HG03432 (cell line): Measurements from ENCODE around the gene SORCS2.

Source experiments
- ATAC-seq: cut with Tn5 transposase; IDR thresholded peaks from one replicate; pipeline ENCODE4 v1.9.1; 2021; ENCODE audit warnings: mild to moderate bottlenecking, moderate library complexity; ENCODE audit not compliant: unreplicated experiment

The SORCS2 gene

DNA sequence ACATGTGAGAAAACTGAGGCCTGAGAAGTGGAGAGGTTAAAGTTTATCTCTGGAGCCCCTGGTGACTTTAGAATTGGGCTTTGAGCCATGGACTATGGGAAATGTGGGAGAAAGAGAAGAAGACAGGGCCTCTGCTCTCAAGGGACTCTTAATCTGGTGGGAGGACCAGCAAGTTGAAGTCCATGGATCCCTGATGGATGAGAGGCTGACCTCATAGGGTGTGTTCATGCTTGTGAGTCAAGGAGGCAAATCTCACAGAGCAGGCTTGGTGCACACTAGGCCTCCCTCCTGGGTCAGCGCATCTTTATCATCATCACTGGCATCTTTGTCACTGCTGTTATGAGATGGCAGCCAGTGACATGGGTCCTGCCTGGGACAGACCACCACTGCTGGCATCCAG, 535.4 kb downstream of the SORCS2 start:
- ATAC-seq: no peak

DNA sequence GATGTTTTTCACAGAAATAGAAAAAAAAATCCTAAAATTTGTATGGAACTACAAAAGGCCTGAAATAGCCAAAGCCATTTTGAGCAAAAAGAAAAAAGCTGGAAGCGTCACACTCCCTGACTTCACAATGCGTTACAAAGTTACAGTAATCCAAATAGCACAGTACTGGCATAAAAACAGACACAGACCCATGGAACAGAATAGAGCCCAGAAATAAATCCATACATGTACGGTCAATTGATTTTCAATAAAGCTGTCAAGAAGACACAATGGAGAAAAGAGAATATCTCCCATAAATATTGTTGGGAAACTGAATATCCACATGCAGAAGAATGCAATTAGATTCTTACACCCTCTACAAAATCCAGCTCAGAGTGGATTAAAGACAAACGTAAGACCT, 539.1 kb downstream of the SORCS2 start:
- ATAC-seq: no peak

DNA sequence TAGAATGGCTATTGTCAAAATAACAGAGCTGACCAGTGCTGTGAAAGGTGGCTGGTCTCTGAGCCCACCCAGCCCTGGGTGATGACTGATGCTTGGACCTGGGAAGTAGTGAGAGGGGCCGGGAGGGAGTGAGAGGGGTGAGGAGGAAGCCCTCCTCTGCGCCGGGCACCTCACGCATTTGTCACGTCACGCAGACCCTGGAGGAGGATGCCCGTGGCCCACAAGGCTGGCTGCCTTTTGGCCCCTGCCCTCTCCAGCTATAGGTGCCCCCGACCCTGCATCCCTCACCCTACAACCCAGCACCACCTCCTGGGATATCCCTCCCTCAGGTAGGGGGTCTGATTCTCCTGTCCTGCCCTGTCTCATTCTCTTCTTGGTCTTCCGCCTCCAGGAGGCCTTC, 539.9 kb downstream of the SORCS2 start:
- ATAC-seq: no peak

DNA sequence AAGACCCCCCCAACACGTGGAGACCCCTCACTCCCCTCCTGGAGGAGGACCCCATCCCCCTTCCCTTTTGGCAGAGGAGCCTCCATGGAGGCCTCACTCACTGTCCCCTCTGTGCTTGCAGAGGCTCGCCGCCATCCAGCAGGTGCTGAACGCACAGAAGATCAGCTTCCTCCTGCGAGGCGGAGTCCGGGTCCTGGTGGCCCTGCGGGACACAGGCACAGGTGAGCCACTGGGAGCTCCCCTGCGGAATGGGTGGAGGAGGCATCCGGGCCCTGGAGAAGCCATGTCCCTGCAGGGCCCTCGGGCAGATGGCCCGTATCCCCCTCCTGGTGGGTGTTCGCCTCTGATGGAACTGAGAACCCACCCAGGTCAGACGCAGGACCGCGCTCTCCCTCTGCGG, 540.9 kb downstream of the SORCS2 start:
- ATAC-seq: no peak

DNA sequence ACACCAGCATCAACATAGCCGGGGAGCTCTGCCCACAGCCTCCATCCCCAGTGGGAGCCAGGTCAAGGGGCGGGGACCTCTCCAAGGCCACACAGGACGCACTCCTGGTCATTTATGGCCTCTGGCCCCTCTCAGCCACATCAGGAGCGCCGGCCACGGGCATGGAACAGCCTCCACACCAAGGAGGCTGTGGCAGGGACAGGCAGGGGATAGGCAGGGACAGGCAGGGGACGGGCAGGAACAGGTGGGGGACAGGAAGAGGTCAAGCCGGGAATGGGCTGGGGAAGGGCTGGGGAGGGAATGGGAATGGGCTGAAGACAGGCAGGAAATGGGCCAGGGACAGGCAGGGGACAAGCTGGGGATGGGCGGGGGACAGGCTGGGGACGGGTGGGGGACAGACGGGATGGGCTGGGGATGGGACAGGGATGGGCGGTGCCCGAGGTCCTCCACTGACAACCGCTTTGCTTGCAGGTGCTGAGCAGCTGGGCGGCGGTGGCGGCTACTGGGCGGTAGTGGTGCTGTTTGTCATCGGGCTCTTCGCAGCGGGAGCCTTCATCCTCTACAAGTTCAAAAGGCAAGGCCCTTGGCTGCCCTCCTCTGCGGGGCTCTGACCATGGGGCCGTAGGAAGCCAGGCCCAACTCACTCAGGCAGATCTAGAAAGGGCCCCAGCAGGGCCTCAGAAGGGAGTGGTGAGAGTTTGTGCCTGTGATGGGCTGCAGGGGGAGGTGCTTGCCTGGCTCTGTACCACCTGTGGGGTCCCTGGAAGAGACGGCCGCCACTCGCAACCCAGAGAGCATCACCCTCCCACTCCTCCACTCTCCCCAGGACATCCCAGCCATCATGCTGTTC, 541.7 kb downstream of the SORCS2 start:
- ATAC-seq: no peak

DNA sequence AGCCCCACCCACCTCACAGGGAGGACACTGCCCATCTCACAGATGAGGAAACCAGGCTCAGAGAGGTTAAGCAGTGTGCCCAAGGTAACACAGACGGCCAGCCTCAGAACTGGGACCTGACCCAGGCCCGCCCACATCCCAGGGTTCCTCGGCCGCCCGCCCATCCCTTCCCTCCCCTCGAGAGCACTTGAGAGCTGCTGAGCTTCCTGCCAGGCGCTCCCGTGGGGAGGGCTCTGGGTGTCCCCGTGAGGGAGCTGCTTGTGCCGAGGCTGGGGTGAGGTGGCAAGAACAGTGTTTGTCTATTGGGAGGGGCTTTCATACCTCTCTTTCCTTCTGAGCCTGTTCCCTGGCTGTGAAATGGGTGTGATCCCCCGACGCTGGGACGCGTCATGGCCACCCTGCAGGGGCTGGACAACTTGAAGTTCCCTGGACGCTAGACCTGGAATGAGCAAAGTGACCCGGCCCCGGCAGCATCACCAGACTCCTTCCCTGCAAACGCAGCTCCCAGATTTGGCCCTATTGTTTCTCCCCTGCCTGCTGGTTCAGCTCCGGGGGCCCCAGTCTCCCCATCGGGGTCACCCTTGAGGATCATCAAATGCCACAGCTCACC, 542.4 kb downstream of the SORCS2 start:
- no peak for ATAC-seq

DNA sequence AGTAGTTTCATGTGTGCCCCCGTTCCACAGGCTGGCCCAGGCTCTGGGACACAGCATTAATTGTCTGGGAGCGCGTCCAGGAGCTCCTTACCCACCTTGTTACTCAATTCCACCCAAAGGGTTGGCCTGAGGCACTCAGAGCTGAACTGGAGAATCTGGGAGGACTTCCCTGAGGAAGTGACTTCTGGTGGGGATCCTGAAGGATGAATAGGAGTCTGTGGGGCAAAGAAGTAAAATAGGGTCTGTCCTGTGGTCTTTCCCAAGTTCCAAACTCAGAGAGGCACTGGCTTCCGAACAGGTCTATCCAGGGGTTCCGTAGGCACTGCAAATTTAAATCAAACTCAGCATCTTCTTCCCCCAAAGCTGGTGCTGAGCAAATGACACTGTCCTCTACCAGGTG, 543.1 kb downstream of the SORCS2 start:
- no peak for ATAC-seq

DNA sequence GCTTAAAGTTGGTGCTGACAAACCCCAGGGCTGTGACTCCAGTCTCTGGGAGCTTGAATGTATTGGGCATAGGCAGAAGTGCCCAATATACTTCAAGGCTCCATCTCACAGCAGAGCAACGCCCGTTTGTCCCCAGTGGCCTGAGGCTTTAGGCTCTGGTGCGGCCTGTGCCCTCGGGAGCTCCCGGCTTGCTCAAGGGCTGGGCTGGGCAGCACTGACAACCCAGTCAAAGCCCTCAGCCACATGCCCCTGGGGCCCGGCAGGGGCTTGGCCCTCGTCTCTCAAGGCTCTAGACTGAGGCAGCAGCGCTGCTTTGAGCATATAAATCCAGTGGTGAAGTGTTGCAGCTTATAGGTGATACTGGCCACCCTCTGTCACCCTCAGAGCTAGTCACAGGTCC, 543.6 kb downstream of the SORCS2 start:
- ATAC-seq: no peak

DNA sequence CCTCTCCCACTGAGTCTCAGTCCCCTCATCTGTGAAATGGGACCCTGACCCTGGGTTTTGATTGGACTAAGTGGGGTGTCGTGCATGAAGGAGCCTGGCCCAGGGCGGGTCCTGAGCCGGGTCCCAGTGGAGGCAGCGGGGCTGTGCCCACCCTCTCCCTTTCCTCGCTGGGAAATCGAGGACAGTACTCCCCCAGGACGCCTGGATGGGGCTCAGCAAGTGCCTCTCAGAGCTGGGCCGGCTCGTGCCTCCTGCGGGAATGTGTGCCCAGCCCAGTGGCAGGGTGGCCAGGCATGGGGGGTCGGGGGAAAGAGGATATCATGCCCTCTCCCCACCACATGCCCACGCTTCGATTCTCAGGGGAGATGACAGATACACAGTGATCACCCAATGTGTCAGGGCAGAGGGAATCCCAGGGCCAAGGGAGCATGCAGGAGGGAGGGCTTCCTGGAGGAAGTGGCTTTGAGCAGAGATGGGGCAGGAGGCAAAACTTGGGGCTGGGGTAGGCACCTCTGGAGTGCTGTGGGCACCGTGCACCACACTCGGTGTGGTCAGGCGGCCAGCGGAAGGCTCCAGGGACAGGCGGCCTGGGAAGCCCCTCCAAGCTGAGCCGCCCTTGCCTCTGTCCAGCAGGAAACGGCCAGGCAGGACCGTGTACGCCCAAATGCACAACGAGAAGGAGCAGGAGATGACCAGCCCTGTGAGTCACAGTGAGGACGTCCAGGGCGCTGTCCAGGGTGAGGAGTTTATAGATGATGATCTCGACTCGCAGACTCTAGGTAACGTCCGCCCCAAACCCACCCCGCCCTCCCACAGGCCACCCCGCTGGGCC, 544.3 kb downstream of the SORCS2 start:
- ATAC-seq: no peak

DNA sequence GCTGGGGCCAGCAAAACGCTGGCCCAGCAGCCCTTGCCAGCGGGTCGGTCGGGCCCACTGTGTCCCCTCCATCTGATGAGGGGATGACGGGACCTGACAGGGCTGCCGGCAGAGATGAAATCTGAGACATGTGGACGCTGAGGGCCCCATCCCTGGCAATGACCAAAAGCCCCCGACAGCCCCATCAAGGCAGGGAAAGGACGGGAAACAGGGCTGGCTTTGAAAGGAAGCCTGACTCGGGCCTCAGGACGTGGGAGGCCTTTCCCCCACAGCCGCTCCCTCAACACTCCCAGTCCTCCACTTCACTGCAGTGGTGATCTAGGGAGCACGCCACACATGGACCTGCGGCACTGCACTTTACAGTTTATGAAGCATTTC, 544.9 kb downstream of the SORCS2 start:
- no peak for ATAC-seq

DNA sequence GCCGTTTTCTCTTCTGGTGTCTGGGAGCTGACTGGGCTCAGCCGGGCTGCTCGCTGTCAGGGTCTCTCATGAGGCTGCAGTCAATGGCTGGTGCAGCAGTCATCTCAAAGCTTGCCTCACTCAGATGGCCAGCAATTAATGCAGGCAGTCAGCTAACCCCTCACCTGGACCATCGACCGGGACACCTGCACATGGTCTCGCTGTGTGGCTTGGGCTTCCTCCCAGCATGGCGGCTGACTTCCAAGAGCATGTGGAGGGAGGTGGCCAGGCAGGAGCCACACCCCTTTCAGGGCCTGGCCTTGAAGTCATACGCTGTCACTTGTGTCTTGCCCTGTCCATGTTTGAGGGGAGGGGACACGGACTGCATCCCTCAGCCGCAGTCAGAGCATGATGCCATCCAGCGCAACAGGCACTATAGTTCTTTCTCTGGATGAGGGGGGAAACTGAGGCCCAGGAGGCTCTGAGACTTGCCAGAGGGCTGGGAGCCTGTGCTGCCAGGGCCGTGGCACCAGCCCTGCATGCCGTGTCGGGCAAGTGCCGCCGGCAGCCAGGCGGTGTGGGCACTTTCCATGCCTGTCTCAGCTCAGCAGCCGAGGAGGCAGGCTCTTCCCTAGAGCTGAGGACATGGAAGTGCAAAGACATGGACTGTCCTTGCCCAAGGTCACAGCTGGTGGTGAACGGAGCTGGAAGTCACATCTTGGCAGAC, 545.6 kb downstream of the SORCS2 start:
- ATAC-seq: no peak

DNA sequence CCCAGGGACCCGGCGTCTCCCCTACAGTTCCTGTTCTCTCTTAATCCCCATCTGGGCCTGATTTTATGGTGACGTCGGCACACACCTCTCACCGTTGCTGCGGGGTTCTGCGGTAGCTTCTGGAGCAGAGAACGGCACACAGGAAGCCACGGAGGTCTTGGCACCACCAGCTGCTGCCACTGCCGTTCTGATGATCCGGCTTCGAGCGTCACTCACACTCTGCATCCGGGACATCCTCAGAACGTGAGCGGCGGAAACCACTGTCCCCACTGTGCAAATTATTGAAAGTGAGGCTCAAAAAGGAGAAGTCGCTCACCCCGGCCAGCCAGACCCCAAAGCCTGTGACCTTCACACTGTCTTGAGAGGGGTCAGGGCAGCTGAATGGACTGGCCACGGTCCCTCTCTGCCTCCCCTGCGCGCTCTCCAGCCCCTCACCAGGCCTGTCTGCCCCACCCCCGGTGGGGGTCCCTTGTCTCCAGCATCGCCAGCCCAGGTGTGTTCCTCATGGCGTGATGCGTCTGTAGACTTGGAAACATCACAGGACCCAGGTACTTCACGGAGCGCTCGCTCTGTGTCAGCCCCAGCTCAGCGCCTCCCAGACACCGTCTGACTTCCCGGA, 546.2 kb downstream of the SORCS2 start:
- ATAC-seq: no peak

DNA sequence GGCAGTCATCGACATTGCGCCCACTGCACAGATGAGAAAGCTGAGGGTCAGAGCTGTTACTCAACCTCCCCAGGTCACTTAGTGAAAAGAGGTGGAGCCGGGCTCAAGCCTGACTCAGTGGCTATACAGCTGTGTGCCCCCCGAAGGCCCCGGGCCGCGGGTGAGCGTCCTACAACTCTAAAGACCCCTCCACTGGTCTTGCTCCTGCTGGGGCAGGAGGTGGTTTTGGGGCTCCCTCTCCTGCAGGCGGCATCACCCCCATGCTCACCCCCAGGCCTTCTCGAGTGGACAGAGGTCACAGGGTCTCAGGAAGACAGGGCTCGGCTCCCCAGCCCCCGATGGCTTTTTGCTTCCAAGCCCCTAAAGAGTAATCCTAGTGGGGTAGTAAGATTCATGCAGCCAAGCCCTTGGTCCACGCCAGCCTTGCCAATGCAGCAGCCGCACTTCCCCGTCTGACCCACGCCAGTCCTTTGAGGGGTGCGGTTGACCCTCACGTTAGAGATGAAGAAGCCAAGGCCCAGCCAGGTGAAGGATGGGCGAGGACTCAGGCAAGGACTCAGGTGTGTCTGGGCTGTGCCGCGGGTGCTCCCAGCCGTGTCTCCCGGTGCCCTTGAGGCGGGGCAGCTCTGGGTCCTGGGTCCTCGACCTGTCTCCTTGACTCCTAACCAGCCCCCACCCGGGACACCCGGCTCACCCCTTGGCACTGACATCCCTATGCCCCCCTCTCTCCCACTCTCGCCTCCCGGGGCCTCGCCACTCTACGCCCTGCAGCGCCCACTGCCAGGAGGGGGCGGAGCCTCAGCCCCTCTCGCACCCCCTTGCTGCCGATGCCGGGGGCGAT, 547.0 kb downstream of the SORCS2 start:
- no peak for ATAC-seq

DNA sequence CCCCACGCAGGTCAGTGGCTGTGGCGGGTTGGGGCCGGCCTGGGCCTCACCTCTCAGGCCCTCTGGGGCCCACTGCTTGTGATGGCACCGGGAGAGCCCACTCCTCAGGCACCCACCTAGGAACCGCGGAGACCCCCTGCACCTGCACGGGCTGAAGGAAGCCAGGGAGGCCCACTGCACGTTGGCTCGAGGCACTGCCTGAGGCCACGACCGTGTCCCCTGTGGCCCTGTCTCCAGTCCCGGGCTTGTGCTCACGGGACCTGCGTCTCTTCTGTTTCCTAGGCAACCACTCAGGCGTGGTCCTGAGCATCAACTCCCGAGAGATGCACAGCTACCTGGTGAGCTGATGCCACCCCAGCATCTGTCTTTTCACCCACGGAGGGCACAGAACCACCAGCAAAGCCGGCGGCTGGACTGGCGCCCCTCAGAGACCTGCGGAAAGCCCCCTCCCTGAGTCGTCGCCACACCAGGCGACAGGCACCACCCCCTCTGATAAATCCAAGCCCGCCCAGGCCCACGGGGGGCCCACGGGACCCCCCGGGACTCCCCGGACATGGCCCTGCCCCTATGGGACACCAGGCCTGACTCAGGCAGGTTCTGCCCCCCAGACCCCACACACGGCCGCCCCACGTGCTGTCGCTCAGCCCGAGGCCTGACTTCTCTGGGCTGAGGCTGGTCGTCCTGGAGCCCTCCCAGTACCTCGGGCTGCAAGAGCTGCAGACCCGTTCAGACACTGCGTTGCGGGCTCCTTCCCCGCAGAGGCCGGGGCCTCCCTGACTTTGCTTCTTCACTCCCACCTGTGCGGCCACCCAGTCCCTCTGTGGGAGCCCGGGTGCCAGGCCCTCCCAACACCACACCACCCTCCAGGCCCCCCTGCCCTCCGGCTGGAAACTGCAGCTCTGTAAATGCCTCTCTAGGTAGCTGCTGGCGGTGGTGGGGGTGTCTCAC, 547.9 kb downstream of the SORCS2 start:
- no peak for ATAC-seq

DNA sequence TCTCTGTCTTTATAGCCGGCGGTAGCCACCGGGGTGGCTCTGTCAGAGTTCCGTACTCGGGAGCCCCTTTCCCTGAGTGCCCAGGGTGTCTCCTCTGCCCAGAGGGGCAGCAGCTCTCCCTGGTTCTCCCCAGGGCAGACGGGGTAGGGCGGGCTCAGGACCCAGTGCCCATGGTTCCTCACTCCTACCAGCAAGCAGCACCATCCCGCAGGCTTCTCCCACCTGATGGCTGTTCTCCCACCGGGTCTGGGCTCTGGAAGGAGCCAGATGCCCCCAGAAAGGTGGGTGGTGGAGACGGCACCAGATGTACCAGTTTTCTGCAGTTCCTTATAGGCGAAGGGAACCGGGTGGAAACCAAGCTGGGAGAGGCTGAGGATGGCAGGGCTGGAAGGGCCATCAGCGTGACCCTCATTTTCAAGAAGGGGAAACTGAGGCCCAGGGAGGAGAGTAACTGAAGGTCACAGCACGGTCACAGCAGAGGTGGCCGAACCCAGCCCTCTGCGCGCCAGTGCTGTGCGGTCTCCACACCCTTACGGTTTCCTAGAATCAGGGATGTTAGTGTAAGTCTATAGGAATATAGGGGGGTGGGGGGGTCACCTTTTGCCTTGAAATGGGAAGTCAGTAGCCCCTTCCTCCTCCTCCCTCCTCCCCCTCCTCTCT, 548.7 kb downstream of the SORCS2 start:
- ATAC-seq: no peak

DNA sequence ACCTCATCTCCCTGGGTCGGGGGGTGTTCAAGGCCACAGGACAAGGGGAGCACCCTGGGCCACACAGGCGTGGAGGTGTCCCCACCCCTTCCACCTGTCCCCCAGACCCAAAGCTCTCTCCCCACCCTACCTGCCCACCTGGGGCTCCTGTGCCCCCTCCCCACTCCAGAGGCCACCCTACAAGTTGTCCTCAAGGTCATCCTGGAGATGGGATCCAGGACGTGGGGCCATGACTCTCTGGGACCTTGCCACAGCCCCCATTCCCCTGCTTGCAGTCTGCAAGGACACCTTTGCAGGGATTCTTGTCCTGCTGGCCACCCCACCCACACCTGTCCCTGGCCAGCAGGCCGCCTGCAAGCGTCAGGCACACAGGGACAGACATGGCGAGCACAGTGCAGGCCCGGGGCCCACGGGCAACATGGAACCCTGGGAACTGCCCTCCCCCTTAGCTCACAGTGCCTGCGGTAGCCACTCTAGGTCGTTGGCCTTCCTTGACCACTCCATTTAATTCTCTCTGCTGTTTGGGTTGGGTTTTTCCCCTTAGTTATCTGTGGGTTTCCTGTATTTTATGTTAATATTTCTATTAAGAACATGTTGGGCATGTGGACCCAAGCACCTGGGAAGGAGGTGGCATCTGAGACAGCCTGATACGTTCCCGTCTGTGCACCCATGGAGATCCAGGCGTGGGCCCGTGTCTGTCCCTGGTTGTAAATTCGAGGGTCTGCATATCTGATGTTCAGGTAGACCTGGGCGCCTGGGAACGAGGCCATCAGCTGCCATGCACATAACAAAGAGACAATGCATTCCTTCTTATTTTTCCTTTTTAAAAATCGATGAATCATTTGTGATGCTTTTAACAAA, 549.8 kb downstream of the SORCS2 start:
- ATAC-seq: no peak

DNA sequence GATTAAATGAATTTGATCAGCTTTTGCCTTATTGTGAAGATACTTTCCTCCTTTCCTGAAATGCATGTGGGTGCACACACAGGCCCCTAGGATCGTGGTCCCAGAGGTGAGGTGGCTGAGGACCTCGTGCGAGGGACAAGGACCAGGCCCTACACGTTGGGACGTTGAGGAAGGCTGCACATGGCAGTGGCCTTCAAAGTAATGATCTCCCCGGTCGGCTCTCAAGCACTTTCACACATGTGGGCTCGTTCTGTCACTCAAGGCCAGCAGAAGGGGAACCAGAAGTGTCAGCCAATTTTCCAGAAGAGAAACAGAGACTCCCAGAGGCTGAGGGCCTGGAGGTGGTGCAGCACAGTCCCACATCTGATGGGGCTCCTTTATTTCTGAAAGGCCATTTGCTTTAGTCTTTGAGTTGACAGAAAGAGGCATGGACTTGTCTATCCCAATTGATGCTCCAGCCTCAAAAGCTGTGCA, 550.5 kb downstream of the SORCS2 start:
- no peak for ATAC-seq
